ENCODE results near the gene DACH1.

The DACH1 gene

DNA sequence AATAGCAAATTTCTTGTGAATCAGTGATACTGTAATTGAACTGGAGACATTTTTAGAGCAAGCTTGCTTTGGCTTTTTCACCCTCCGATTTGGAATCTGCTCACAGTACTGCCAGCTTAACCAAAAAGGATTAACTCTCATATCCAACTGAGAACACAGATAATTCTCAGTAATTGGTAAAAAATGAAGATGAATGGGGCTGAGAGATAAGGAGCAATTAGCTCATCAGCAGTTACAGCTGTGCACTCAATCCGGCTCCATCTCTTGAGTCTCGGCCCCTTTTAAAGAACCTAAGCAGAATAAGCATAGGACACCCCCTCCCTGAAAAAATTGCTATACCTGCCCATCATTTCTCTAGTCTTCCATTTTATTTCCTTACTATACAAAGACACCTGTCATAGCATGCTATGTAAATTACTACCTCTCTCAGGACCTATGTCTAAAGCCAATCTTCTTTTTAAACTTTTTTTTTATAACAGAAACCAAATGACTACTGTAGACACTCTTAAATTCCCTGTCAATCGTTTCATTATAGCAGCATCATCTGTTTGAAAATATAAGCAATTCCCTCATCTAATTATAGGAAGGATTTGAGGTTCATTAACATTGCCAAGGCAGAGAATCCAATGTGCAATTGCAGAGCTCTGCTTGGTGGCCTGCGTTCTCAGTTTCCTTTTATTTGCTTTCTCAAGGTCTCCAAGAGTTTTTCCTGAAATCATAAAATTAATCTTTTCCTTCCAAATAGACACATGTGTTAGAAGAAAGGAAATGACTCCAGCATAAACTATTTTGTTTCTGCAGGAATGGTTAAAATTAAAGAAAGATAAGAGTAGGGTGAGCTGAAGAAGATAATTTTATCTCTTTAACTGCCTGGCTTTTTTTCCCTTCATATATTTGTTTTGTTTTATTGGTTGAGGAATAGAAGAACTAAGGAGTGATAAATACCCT lies 242.1 kb downstream of the DACH1 start:
- no peak for DNase-seq (ENCODE audit: low read depth)
- TF ChIP-seq, protein P1, sequence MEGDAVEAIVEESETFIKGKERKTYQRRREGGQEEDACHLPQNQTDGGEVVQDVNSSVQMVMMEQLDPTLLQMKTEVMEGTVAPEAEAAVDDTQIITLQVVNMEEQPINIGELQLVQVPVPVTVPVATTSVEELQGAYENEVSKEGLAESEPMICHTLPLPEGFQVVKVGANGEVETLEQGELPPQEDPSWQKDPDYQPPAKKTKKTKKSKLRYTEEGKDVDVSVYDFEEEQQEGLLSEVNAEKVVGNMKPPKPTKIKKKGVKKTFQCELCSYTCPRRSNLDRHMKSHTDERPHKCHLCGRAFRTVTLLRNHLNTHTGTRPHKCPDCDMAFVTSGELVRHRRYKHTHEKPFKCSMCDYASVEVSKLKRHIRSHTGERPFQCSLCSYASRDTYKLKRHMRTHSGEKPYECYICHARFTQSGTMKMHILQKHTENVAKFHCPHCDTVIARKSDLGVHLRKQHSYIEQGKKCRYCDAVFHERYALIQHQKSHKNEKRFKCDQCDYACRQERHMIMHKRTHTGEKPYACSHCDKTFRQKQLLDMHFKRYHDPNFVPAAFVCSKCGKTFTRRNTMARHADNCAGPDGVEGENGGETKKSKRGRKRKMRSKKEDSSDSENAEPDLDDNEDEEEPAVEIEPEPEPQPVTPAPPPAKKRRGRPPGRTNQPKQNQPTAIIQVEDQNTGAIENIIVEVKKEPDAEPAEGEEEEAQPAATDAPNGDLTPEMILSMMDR (conservative IDR thresholded peaks at IDR 0.05; ENCODE audit: low read depth, low read length), result no peak
- no peak overlapping the region for H3K4me3 ChIP-seq (ENCODE audit: low read depth, low read length)

DNA sequence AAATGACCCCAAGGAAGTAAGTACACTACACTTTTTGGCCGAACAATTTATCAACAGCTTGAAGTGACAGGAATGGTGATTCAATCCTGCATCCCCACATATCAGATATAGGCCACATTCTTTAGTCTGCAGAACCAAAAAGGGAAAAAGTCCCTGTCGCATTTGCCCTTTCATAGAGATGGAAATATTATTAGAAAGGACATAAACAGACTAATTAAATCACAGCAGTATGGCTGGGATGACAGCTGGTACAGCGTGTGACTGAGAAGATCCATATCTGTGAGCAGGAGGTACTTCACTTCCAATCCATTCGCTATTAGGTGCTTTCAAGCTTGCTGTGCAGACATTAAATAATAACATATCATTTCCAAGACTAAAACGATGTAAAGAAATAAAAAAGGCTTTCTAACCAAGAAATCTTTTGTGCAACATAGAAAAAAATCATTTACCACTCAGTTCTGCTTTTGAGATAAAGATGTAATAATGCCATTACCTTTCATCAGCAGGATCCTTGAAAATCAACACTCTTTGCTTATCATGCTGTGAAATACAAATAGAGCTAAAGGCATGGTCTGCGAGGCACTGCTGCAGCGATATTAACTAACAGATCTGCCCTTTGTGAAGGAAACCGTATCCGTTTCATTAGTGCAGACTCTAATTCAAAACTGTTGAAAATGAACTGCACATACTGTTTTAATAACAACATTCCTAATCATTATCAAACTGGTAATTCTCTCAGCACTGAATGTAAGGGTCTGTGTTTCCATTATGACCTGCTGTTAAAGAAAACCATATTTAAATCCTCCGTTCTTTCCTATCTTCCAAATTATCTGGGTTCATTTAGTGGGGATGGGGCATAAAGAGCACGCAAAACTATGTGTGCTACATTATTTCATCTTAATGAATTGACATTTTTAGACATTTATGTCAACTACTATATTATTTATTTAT lies 245.6 kb downstream of the DACH1 start:
- TF ChIP-seq, protein P1 (conservative IDR thresholded peaks at IDR 0.05; ENCODE audit: low read depth, low read length), result no peak
- no peak overlapping the region for H3K4me3 ChIP-seq (ENCODE audit: low read depth, low read length)
- DNase-seq (ENCODE audit: low read depth), result no peak

DNA sequence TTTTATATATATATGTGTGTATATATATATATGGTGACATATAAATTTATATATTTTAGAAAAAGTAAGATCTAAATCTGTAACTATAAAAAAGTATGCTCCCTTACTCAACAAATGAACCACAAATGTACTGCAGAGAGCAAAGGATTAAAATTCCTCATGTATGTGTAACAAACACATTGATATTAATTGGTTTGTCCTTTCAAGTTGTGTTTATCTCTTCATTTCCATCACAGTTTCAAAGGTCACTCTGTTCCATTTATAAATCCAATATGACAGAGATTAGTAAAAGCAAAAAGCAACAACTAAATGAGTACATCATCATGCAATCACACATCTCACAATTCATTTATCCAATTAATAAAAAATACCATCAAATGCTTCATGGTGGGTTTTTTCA lies 247.9 kb downstream of the DACH1 start:
- TF ChIP-seq, protein P1 (conservative IDR thresholded peaks at IDR 0.05; ENCODE audit: low read depth, low read length), result no peak
- H3K4me3 ChIP-seq (ENCODE audit: low read depth, low read length), result no peak overlapping the region
- DNase-seq (ENCODE audit: low read depth), result no peak

DNA sequence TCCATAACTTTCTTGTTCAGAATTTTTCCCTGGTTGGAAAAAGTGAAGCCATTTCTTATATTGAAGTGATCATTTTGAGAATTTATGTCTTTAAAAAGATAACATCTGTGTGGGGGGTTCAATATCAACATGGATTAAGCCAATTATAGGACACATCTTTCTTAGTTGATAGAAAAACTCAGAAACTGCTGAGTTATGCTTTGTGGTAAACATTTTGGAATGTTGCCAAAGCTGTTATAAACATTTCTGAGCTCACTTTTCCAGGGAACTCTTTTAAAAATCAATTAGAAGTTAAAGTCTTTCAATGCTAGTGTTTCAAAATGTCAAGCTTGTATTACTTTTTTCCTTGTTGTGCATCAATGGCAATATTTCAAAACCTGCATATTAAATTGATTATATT lies 248.8 kb downstream of the DACH1 start:
- TF ChIP-seq, protein P1 (conservative IDR thresholded peaks at IDR 0.05; ENCODE audit: low read depth, low read length), result no peak
- H3K4me3 ChIP-seq (ENCODE audit: low read depth, low read length), result no peak overlapping the region
- peak; percentile 63 for DNase-seq (ENCODE audit: low read depth)

DNA sequence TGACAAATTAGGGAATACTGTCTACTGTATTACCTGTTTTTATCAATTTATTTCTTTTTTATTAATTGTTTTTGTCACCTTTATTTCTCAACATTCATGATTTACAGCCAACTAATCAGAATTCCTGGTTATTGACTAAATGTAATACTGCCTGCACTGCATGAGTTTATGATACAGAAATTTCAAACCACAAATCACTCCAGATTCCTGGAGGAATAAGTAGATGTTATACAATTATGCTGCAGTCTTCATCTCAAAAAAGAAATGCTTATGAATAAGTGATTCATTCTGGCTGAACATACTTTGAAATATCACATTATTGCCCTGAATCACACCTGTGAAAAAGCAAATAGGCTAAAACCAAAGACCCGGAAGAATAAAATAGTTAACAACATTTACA lies 249.7 kb downstream of the DACH1 start:
- no peak for DNase-seq (ENCODE audit: low read depth)
- TF ChIP-seq, protein P1 (conservative IDR thresholded peaks at IDR 0.05; ENCODE audit: low read depth, low read length), result no peak

DNA sequence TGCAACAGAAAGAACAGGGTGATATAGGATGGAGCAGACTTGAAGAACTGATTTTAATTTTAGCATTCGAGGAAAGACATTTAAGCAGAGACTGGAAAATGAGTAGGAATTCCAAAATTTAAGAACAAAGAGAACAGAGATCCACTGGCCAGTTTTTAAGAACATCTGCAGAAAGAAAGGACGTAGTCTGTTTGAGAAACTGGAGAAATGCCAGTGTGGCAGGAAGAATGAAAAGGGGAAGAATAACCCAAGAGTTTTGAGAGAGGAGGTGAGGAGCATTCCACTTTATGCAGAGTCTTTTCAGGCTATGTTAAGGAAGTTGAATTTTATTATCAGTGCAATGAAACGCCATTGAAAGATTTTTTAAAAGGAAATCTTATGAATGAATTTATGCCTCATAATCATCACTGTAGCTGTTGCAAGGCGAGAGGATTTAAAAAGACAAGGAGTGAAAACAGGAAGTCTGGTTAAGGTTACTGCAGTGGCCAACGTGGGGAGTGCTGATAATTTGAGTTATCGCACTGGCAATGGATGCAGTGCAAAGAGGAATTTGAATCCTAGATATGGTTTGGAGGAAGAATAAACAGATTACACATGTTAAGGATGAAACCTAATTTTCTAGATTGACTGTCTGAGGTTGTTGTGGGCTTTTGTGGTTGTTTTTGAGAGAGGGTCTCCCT lies 253.8 kb downstream of the DACH1 start:
- TF ChIP-seq, protein P1 (conservative IDR thresholded peaks at IDR 0.05; ENCODE audit: low read depth, low read length), result no peak
- no peak for DNase-seq (ENCODE audit: low read depth)
- no peak overlapping the region for H3K4me3 ChIP-seq (ENCODE audit: low read depth, low read length)

More for the DNA sequence above, 249.7 kb downstream of the DACH1 start:
- H3K4me3 ChIP-seq (ENCODE audit: low read depth, low read length), result no peak overlapping the region
